B cell (primary cell): ENCODE measurements around the gene CYGB.

Experiments used
- EZH2 ChIP-seq: IDR thresholded peaks from 2 replicates; pipeline ENCODE4 v1.6.1; 2012; ENCODE audit warnings: borderline replicate concordance, low read depth, mild to moderate bottlenecking, moderate library complexity, low read length; ENCODE audit not compliant: insufficient read depth, poor library complexity, severe bottlenecking
- TF ChIP-seq, protein P1 (sequence below): fragments of 200-600 bp; IDR thresholded peaks from one replicate; pipeline ENCODE4 v1.8.0; 2022; ENCODE audit warnings: antibody characterized with exemption, mild to moderate bottlenecking

- TF ChIP-seq EZH2 = no peak
- TF ChIP-seq, protein P1, sequence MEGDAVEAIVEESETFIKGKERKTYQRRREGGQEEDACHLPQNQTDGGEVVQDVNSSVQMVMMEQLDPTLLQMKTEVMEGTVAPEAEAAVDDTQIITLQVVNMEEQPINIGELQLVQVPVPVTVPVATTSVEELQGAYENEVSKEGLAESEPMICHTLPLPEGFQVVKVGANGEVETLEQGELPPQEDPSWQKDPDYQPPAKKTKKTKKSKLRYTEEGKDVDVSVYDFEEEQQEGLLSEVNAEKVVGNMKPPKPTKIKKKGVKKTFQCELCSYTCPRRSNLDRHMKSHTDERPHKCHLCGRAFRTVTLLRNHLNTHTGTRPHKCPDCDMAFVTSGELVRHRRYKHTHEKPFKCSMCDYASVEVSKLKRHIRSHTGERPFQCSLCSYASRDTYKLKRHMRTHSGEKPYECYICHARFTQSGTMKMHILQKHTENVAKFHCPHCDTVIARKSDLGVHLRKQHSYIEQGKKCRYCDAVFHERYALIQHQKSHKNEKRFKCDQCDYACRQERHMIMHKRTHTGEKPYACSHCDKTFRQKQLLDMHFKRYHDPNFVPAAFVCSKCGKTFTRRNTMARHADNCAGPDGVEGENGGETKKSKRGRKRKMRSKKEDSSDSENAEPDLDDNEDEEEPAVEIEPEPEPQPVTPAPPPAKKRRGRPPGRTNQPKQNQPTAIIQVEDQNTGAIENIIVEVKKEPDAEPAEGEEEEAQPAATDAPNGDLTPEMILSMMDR = no peak
Measured at GRCh38 chr17:76501018-76501826, 36.3 kb downstream of the CYGB start, which contains the start of gene RHBDF2.
